Esophagus mucosa (tissue), 1 donor: ENCODE data around the gene PLAU. TPM values are rescaled to one million over a fixed set of nuclear protein-coding genes. Genes with fewer than 3 reads are reported as not detected.

Source experiments
- ATAC-seq: fragments of 200-7000 bp; cut with Tn5 transposase; one replicate; pipeline ENCODE4 v1.9.1; 2020
- total RNA-seq: library from RNA; stranded (reverse); gene quantifications from one replicate; pipeline ENCODE4 v1.2.4, GENCODE V29; 2023
- donor health status: DM: yes; HTN: yes; CAD: no.

Gene PLAU
- 19.4 TPM for total RNA-seq

DNA sequence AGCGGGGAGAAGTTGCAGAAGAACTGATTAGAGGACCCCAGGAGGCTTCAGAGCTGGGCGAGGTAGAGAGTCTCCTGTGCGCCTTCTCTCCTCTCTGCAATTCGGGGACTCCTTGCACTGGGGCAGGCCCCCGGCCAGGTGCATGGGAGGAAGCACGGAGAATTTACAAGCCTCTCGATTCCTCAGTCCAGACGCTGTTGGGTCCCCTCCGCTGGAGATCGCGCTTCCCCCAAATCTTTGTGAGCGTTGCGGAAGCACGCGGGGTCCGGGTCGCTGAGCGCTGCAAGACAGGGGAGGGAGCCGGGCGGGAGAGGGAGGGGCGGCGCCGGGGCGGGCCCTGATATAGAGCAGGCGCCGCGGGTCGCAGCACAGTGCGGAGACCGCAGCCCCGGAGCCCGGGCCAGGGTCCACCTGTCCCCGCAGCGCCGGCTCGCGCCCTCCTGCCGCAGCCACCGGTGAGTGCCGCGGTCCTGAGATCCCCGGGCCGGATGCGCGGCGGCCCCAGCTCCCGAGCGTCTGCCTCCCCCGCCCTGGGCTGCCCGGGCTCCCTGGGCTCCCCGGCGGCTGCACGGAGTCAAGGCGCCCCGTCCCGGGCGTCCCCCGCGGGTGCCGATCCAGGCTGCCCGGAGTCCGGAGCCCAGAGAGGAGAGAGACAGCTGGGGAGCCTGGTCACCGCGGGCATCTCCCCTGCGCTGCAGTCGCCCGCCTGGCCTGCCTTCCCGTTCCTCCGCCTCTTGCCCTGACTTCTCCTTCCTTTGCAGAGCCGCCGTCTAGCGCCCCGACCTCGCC is at the start of gene PLAU:
PLAU (plus strand) TSS at position 369 of the 789 bp plus-strand sequence. CDS start 424 bp downstream, outside the sequence.
- peak; percentile 62 for ATAC-seq

DNA sequence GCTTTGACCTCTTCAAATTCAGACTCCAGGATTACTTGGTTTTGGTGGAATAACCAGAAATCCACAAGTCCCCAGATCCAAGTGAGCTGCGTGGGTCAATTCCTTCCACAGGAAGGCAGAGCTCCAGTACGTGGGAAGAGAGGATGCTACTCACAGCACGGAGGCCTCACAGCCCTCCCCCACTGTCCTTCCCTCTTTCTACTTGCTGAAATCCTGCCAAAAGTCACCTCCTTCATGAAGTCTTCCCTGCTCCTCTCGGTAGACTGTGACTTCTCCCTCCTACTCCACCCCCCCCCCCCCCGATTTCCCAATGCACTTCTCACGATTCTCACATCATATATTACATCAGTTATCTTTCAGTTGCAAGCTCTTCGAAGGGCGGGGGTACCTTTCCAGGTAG is 48.9 kb upstream of the PLAU start:
- no peak for ATAC-seq

DNA sequence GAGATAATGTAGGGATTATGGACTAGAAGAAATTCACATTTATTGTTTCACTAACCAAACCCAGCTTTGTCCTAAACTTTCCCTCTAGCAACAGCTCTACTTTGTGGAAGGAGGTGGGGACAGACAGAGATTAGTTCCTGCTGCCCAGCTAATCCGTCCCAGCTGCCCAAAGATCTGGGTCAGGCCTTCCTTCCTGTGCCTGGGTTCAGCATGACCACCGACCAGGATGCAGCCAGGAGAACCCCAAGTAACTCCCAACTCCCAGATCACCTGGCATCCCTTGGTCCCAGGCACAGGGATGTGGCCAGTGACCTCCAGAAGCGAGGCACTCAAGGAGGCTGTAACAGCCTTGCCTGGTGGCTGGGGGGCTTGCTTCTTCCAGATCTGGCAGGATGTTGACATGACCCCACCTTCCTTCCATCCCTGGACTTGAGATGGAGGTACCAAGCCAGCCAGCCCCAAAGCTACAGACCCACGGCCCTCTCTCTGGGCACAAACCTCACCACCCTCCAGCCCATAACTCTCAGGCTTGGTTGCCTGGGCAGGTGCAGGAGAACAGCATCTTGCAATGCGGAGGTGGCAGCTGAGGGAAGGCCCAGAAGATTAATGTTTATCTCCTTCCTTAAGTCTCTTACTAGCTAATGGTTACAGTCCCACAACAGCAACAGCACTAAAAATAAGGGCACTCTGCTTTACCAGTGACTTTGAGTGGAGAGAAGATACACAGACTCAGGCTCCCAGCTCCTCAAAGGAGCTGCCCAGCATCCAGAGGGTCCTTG is 47.7 kb upstream of the PLAU start:
- no peak for ATAC-seq

DNA sequence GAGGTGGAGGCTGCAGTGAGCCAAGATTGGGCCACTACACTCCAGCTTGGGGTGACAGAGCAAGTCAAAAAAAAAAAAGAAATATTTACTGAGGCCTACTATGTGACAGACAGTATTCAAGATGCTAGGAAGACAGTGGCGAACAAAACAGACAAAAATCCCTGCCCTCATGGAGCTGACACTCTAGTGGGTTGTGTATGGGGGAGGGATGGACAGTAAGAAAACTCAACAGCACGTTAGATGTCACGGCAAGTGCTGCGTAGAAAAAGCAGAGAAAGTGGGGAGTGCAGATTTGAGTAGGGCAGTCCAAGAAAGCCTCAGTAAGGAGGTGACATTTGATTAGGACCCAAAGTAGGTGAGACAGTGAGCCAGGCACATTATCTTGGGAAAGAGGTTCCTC is 46.7 kb upstream of the PLAU start:
- ATAC-seq, result no peak

DNA sequence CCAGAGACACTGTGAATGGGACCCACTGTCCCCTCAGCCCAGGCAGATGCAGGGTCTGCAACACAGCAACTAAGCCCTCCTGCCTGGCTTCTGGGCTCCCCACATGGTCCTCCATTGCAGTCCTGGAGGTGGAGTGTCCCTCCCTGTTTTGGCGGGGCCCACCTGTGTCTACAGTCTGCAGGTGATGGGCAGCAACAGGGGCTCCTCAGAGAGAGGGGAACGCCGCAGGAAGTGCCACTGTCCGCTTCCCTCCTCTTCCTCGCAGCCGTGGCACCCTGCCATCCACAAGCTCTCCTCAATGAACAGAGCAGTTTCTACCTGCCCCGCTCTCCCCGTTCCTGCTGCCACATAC is 45.8 kb upstream of the PLAU start:
- ATAC-seq, result peak; percentile 4

DNA sequence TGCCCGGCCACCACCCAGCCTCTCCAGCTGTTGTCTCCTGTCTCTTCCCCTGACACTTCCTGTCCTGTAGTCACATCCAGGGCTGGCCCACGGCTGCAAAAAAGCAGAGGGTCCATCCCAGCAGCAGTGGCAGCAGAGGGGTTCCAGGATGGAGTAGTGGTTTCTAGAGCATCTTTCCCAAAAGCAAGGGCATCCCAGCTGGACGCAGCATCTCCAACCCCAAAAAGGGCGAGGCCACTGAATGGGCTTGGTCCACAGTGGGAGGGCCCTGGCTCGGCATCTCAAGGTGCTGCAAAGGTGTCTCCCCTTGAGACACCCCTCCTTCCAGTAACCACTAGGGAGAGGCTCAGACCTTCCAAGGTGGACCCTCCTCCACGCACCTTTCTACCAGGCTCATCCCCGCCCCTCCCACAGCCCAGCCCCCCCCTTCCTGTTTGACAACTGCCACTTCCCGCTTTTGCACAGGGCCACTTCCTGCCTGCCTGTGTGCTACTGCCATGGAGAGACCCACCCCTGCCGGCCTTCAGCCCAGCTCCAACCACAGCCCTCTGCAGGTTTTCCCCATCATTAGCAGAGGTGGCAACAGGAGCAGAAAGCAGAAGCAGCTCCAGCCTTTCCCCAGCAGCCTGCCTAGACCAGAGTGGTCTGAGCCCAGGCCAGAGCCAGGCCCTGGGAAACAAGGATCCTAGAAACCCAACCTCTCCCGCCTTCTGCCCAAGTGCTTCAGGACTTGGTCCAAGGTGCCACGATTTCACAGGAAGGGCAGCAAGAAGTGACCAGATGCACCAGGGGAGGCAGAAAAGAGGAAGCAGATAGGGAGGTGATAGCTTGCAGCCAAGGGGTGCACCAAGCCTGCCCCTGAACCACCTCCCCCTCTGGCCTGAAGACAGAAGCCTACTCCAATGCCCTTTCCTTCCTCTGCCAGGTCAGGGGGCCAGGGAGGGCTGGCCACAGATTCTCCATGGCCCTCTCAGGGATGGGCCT is 45.2 kb upstream of the PLAU start:
- peak; percentile 51 for ATAC-seq

DNA sequence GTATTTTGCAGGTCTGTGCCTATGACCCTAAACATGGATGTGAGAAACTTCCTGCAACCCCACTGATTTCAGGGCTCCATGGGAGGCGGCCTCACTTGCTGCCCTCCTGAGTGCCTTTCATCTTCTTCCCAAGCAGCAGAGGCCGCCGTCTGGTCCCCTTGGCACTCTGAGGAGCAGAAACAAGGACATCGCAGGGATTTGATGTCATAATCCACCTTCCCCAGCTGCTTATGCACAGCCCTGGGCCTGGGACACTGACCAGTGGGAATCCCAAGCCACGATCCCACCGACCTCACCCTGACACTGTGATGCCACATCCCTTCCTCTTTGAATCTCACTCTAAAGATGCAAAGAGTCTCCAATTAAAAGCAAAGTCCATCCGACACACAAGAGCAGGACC is 44.3 kb upstream of the PLAU start:
- ATAC-seq, result no peak

DNA sequence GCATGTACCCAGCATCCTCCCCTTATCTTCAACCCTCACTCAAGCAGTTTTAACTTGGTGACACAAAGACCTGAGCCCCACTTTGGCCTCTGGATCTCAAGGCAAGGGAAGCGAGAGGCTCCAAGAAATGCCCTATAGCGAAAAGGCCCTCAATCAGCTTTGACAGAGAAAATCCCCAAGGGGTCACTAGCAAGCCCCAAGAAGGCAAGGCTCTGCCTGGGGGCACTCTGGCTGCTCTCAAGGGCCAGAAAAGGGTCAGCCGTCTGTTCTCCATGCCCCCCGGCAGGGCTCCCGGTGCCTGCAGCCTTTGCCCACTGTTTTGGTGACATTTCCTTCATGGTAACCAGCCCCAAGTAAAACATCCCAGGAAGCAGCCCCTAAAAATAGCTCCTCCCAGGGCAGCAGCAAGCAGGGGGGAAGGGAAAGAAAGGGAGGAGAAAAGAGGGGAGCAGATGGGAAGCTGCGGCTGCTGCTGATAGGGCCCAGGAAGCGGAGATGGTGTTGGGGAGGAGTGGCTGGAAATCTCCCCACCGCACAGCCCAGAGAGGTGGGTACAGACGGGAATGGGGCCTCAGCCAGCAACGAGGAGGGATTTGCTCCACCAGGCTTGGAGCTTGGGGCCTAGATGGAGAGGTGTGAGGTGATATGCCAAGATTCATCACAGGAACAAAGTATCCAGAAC is 43.7 kb upstream of the PLAU start:
- ATAC-seq, result no peak

DNA sequence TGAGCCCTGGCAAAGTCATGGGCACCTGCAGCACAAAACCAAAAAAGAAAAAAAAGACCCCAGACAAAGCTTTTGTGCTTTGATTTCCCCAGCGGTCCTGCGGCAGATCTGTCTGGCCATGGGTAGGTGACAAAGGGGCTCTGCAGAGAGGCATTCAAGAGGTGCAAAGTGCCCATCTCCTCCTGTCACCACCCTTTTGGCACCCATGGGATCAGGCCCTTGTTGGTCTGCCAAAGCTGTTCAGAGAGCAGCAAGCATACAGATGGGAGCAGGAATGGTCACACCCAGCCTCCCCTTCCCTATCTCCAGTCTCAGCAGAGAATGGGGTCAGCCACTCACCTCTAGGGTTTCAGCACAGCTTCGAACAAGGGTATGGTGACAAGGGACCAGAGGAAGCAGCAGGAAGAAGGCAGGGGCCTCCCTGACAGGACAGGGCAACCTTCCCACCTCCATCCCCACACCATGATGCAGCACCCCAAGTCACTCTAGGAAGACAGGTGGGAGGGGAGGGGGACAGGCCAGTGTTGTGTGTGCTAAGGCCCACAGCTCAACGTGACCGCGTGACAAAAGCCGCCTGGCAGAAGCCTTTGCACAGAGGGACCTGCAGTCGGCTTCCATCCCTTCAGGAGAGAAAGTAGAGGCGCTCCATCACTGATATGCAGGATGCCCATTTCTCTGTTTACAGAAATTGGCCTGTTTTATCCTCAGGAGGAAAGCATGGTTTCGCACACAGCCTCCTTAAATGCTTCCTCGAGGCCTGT is 42.9 kb upstream of the PLAU start:
- ATAC-seq, result no peak

DNA sequence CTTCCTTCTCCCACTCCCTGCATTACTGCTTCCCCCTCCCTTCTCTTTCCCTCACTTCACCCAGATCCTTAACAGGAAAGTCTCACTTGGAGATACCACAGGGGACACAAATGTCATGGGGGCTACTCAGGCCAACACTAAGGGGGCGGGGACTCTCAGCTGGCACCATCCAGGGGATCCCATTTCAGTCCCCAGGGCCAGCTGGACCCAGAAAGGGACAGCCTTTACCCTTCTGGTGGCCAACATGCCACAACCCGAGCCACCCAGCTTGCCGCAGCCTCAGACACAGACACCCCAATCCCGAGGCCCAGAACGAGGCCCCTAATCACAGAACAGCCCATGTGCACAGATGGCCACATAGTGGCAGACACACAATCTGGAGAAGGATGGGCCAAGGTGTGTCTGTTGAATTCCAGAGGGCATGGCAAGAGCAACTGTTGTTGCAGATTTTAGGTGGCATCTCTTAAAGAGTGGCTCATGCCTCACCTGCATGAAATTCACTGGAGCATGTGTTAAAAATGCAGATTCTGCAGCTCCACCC is 42.2 kb upstream of the PLAU start:
- ATAC-seq, result no peak

DNA sequence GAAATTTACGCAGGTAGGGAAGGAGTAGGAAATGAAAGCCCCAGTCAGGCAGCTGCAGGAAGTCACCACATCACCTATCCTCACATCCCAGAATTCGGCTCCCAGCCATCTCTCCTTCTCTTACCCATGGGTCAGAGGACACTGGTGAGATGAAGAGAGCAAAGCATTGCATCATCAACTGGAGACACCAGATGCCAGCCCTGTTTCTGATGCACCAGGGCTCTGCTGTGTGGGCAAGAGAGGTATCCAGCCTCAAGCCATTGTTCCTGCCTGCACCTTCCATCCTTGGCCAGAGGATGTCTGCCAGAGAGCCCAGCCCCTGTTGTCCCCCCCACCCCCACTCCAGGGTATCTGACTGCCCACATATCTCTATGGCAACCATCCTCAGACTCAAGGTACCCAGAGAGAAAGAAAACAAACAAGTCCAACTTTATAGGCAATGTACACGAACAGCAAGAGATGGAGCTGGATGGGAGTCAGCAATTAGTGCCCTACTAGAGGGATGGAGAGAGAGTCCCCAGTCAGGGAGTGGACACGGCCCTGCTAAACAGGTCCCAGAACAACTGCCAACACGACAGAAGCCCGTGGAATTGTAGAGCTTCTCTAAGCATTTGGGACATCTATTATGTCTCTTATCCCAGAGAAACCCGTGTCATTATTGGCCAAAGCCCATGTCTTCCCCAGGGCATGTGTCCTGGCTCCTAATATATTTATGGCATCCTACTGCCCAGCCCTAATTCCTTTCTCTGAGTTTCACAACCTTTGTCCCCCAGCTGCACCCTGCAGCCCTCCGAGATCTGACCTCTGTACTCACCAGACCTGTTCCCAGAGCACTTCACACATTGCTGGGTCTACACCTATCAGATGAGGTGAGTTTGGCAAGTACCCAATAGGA is 39.4 kb upstream of the PLAU start:
- ATAC-seq, result peak; percentile 60

DNA sequence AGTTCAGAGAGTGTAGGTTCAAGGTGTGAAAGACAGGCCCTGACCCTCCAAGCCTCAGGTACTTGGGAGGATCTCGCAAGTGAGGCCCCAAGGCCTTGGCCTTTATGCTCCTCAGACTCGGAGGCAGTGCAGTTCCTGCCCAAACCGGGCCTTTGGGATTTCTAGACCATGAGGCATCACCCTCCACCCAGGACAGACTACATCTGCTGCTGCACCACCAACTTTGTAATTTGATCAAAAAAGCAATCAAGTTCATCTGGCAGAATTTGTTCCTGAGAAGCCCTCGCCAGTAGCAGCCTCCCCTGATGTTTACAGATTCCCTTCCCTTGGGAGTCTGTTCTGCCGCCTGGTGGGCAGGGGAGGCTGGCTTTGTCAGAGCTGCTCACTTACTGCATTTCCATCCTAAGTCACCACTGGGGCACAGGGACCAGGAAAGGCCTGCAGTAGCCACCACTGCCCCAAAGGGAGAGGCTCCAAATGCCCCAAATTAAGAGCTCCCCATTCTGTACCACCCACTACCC is 38.7 kb upstream of the PLAU start:
- ATAC-seq, result no peak

DNA sequence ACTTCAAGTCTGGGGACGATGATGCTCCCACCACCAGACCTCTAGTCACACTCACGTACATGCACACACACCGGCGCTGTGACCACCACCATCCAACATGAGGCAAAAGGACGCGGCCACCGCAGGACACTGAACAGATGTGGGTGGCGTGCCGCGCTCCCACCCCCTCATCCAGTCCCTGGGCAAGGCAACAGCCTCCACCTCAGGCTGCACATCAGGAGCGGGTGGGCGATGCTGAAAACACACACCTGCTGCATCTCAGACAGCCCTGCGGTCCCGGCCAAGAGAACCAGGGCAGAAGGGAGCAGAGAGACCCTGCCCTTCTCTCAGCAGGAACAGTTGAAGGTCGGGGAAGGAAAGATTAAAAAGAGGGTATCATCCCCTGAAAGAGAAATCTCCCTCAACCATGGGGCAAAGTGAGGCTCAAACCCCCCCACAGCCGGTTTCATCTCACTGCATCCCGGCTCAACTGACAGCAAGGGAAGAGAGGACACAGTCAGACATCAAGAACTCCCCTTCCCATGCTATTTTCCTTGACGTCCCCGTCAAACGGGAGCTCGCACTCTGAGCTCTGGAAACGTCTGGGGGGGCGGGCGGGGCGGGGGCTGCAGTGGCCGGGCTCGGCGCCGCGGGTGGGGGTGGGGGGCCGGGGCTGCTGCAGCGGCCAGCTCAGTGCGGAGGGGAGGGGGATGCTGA is 37.6 kb upstream of the PLAU start:
- no peak for ATAC-seq

DNA sequence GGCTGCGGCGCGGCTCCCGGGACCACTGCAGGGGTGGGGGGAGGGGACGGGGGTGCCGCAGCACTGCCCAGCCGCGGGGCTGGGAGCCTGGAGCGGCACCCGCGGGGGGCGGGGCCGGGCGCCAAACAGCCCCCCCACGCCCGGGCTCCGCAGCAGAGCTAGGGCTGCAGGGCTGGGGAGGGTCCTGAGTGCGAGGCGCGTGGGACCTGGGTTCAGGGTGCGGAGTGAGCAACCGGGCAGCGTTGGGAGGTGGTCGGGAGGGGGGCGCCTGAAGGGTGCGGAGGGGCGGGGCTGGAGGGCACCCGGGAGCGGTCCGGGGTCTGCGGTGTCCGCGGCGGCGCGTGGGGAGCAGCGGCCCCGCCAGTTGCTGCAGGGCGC is 37.1 kb upstream of the PLAU start:
- ATAC-seq, result no peak

DNA sequence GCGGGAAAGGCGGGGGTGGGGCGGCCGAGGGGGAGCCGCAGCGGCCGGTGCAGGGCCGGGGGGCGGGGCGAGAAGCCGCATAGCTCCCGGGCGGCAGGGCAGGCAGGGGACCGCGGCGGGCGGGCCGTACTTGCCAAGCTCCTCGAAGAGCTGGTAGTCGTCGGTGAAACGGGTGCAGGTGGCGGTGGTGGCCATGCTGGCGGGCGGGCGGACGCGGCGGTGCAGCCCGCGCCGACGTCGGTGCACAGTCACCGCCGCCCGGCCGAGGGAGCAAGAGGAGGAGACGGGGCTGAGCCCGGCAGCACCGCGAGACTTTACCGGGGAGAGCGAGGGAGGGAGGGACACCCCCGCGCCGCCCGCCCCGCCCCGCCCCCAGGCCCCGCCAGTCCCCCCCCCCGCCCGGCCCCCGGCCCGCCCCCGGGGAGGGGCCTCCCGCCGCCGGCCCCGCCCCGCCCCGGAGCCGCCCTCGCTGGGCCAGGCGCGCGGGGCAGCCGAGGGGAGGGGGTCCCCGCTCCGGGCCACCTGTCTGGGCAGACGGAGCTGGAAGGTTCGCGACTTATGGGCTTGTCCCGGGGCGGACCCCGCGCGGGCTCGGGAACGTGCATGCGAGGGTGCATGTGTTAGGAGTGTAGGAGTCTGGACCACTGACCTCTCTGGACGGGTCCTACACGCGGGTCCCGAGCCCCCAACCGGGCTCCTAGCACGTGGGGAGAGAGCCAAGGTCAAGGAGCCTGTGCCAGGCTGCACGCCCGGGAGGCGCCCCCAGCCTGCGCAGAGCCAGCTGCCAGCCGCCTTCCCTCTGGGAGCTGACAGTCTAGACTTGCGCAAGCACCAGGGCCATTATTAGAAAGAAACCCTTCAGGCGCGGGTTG is 36.4 kb upstream of the PLAU start, which contains the start of gene CAMK2G:
CAMK2G (minus strand) TSS at position 289 of the 872 bp plus-strand sequence; CDS start at position 195, 94 bp downstream.
- ATAC-seq, result peak; percentile 80

DNA sequence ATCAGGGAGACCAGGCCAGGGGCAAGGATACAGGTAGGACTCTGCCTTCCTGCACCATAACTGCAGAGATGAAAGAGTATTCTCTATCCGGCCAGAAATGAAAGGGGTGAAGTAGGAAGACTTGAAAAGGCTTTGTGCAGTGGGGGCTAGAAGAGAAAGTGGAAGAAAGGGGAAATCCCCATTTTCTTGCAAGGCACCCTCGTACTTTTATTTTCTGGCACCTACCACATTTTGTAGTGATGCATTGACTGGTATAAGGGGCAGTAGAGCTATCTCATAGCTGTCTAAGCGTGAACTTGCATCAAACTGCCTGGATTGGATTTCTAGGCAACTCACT is 35.8 kb upstream of the PLAU start:
- ATAC-seq, result no peak

DNA sequence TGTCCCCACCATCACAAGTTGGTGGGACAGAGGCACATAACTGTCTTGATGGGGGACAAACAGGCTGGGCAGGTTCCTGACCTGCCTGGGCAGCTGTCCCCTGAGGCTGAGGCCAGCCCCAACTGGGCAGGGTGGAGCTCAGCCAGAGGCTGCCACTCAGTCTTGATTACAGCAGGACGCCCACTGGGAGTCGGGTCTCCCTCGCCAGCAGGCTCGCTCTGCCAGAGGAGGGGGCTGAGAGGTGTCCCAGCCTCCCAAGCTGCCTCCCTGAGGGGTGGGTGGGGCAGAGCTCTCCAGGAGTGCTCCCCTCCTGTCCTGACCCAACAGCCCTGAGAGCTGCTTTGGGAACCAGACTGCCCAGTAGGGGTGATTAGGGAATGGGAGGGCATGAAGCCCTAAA is 34.8 kb upstream of the PLAU start:
- ATAC-seq, result peak; percentile 4

DNA sequence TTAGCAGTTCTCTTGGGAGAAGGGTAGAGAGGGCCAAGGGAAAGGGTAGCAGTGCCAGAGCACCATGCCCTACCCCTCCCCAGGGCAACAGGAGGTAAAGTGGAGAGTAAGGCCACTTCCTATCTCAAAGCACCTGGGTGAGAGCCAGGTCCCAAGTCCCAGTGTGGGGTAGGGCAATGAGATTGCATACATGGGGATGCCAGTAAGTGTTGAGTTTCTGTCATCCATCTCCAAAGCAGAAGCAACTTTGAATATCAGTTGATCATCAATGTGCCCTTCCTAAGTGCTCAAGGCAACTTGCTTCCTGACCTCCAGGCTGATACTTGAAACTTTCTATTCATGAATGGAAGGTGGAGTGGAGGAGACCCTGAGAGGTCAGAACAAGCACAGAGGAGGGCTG is 34.4 kb upstream of the PLAU start:
- ATAC-seq, result no peak
